Tibial nerve (tissue), 4 donors: ENCODE measurements around the gene CES1.

Source experiments
- EP300 ChIP-seq, 2 donors: sonication (generic); formaldehyde crosslinking; IDR thresholded peaks; one replicate each; pipeline ENCODE4 v1.6.1; 2017; ENCODE audit warnings: antibody characterized with exemption in 2 of 2, mild to moderate bottlenecking in 1 of 2
- TF ChIP-seq, protein P1 (sequence below), 5 experiments: fragments of 200-600 bp in 3 of 5; fragments of 450-650 bp in 2 of 5; sonication (generic) in 3 of 5; IDR thresholded peaks; one replicate each; pipeline ENCODE4 v1.5.1; 2016 to 2019; ENCODE audit warnings: antibody characterized with exemption in 5 of 5, mild to moderate bottlenecking in 3 of 5, moderate library complexity in 2 of 5

DNA sequence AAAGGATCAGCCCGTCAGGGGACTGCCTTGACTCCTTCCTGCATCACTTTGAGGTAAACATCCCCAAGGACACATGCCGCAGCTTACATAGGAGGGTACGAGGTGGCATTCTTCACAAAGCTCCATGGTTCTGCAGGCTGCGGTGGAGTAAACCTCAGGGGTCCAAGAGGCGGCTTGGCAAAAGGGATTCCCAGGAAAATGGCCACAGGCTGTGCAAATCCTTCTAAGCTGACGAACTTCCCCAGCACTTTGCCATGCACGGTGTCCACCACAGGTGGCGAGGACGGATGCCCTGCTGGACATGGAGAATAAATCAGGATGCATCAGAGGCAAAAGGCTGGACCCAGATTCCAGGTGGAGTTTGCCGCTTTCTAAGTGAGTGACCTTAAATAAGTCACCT, 4.2 kb downstream of the CES1 start:
- TF ChIP-seq, protein P1, sequence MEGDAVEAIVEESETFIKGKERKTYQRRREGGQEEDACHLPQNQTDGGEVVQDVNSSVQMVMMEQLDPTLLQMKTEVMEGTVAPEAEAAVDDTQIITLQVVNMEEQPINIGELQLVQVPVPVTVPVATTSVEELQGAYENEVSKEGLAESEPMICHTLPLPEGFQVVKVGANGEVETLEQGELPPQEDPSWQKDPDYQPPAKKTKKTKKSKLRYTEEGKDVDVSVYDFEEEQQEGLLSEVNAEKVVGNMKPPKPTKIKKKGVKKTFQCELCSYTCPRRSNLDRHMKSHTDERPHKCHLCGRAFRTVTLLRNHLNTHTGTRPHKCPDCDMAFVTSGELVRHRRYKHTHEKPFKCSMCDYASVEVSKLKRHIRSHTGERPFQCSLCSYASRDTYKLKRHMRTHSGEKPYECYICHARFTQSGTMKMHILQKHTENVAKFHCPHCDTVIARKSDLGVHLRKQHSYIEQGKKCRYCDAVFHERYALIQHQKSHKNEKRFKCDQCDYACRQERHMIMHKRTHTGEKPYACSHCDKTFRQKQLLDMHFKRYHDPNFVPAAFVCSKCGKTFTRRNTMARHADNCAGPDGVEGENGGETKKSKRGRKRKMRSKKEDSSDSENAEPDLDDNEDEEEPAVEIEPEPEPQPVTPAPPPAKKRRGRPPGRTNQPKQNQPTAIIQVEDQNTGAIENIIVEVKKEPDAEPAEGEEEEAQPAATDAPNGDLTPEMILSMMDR (IDR thresholded peaks at IDR 0.05) = no peak
- no peak for TF ChIP-seq EP300 (IDR thresholded peaks at IDR 0.05)
